A673 (cell line): ENCODE measurements around the gene SNCAIP.

Source experiments
- EZH2 ChIP-seq: fragments of 200-600 bp; sonication (generic); IDR thresholded peaks from 2 replicates; pipeline ENCODE4 v1.6.1; 2017; ENCODE audit warnings: borderline replicate concordance, low read depth, mild to moderate bottlenecking, mixed read lengths, antibody characterized with exemption, low read length; ENCODE audit not compliant: poor library complexity, severe bottlenecking
- TF ChIP-seq, protein P1 (sequence below): fragments of 300-800, 200-600 bp; sonication (generic); conservative IDR thresholded peaks from 2 replicates; pipeline ENCODE4 v1.5.1; 2017; ENCODE audit warnings: low read depth, mild to moderate bottlenecking, antibody characterized with exemption, low read length, moderate library complexity, mixed read lengths

- TF ChIP-seq, protein P1, sequence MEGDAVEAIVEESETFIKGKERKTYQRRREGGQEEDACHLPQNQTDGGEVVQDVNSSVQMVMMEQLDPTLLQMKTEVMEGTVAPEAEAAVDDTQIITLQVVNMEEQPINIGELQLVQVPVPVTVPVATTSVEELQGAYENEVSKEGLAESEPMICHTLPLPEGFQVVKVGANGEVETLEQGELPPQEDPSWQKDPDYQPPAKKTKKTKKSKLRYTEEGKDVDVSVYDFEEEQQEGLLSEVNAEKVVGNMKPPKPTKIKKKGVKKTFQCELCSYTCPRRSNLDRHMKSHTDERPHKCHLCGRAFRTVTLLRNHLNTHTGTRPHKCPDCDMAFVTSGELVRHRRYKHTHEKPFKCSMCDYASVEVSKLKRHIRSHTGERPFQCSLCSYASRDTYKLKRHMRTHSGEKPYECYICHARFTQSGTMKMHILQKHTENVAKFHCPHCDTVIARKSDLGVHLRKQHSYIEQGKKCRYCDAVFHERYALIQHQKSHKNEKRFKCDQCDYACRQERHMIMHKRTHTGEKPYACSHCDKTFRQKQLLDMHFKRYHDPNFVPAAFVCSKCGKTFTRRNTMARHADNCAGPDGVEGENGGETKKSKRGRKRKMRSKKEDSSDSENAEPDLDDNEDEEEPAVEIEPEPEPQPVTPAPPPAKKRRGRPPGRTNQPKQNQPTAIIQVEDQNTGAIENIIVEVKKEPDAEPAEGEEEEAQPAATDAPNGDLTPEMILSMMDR, result no peak
- TF ChIP-seq EZH2, result no peak
Observed at GRCh38 chr5:122400938-122401337, 88.9 kb downstream of the SNCAIP start.
